Activated CD4-positive, alpha-beta T cell treated with anti-CD3 and anti-CD28 coated beads, Interleukin-2, amount 50 U/mL, for 24 hours (primary cell): ENCODE data around the gene ACAA1.
"Not testable (repeated sequence)": the region's sequence is repeated elsewhere in the genome, so short reads cannot be mapped to it uniquely, and the experiment has no call there.

ENCODE experiments used
- DNase-seq, 2 donors: peaks; one replicate each; pipeline ENCODE4 v3.0.0-alpha.2; 2020; ENCODE audit warnings: low read depth in 1 of 2, low spot score in 1 of 2

Gene ACAA1

GRCh38 chr3:38136777-38137614 lies at the start of gene ACAA1:
Gene ACAA1, minus strand, starts transcription at chr3:38137127. Its CDS starts 92 bp downstream, at chr3:38137035.
- peak; percentile 86 to 98 for DNase-seq

- no peak for DNase-seq
Observed at GRCh38 chr3:38177181-38177580, 40.3 kb upstream of the ACAA1 start.

- DNase-seq: no peak
Observed at GRCh38 chr3:38173834-38174418, 37.0 kb upstream of the ACAA1 start.

GRCh38 chr3:38171622-38172021 lies 34.7 kb upstream of the ACAA1 start:
- no peak for DNase-seq

GRCh38 chr3:38170722-38171121 lies 33.8 kb upstream of the ACAA1 start:
- DNase-seq: no peak

- no peak for DNase-seq
Observed at GRCh38 chr3:38169027-38169317, 32.0 kb upstream of the ACAA1 start.

GRCh38 chr3:38168151-38169026 lies 31.5 kb upstream of the ACAA1 start:
- DNase-seq: no peak

GRCh38 chr3:38167591-38167990 lies 30.7 kb upstream of the ACAA1 start:
- no peak for DNase-seq

GRCh38 chr3:38165722-38166387 lies 28.9 kb upstream of the ACAA1 start:
- DNase-seq: peak in 1 of 2 donors; percentile 8

GRCh38 chr3:38164952-38165721 lies 28.2 kb upstream of the ACAA1 start, which contains the start of gene OXSR1:
Gene OXSR1, plus strand, starts transcription at chr3:38165537. Its CDS starts 340 bp downstream, at chr3:38165877.
- DNase-seq: peak; percentile 94 to 96

- DNase-seq: no peak
Observed at GRCh38 chr3:38164643-38164951, 27.7 kb upstream of the ACAA1 start.

GRCh38 chr3:38163841-38164642 lies 27.1 kb upstream of the ACAA1 start:
- no peak for DNase-seq

GRCh38 chr3:38163117-38163840 lies 26.4 kb upstream of the ACAA1 start:
- no peak for DNase-seq

- DNase-seq: not testable (repeated sequence)
Observed at GRCh38 chr3:38160704-38161103, 23.8 kb upstream of the ACAA1 start.

GRCh38 chr3:38158472-38158871 lies 21.5 kb upstream of the ACAA1 start:
- DNase-seq: no peak

- no peak for DNase-seq
Observed at GRCh38 chr3:38157595-38157994, 20.7 kb upstream of the ACAA1 start.

GRCh38 chr3:38157117-38157516 lies 20.2 kb upstream of the ACAA1 start:
- DNase-seq: no peak

- no peak for DNase-seq
Observed at GRCh38 chr3:38155825-38156224, 18.9 kb upstream of the ACAA1 start.

- no peak for DNase-seq
Observed at GRCh38 chr3:38154625-38155255, 17.8 kb upstream of the ACAA1 start.
